CMK (cell line): ENCODE results near the gene CTIF.

Experiments
- DNase-seq: peaks from one replicate; pipeline ENCODE4 v3.0.0-alpha.2; 2010; ENCODE audit warnings: low read depth

The CTIF gene

DNA sequence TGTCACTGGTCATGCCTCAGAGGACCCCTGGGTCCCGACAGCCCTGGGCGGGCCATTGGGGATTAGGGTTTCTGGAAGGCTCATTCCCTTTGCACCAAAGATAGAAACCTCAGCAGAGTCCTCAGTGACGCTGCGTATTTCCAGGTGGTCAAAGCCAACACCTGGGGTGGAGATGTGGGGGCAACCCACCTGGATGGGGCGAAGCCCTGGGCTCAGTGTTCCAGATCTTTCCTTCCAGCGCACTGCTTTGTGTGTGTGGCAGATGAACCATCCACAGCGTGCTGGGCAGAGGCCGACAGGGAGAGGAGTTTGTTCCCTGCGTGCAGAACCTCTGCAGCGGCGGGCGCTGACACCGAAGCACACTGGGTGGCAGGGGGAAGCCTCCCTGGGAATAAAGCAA, 143.9 kb downstream of the CTIF start:
- DNase-seq: no peak

DNA sequence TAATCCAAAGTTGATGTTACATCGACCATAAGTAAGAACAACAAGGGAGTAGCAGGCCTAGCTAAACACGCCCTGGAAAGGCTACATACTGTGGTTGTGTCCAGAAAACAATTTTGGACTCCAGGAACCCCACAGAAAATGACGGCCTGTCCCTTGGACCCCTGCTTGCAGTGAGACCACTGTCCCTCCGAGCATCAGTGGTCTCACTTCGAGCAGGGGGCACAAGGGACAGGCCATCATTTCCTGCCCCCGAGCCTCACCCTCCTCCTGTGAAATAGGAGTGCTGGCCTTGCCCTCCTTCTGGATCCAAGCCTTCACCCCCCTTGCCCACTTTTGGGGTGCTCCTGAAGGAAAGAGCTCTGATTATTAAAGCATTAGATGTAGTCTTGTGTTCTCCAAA, 144.4 kb downstream of the CTIF start:
- DNase-seq: no peak

DNA sequence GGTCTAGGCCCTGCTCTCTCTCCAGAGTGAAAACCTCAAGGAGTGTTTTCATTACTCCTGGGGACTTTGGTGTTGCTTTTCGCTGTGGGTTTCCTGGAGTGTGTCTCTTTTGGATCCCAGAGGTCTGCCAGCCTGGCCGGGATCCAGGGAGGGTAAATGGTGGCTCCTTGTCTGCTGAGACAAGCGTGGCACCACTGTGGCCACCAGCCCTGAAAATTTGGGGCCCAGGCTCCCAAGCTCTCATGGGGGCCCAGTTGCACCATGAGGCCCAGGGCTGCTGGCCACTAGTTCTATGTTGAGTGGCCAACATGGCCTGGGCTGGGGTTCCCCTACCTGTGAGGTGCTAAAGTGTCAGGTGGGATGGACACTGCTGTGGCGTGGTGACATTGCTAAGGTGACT, 144.8 kb downstream of the CTIF start:
- no peak for DNase-seq

- no peak for DNase-seq
These were observed 148.7 kb downstream of the CTIF start for GRCh38 chr18:48687346-48688042.

GRCh38 chr18:48688961-48689360, 150.1 kb downstream of the CTIF start:
- no peak for DNase-seq

GRCh38 chr18:48689548-48689947, 150.7 kb downstream of the CTIF start:
- no peak for DNase-seq

- DNase-seq: no peak
These were observed 151.7 kb downstream of the CTIF start for GRCh38 chr18:48690494-48690893.

GRCh38 chr18:48693006-48693405, 154.2 kb downstream of the CTIF start:
- no peak for DNase-seq

GRCh38 chr18:48693625-48694262, 154.9 kb downstream of the CTIF start:
- no peak for DNase-seq

- DNase-seq: no peak
These were observed 155.5 kb downstream of the CTIF start for GRCh38 chr18:48694295-48694694.

- DNase-seq: no peak
These were observed 156.8 kb downstream of the CTIF start for GRCh38 chr18:48695671-48696070.

- DNase-seq: no peak
These were observed 157.4 kb downstream of the CTIF start for GRCh38 chr18:48696218-48696617.

DNA sequence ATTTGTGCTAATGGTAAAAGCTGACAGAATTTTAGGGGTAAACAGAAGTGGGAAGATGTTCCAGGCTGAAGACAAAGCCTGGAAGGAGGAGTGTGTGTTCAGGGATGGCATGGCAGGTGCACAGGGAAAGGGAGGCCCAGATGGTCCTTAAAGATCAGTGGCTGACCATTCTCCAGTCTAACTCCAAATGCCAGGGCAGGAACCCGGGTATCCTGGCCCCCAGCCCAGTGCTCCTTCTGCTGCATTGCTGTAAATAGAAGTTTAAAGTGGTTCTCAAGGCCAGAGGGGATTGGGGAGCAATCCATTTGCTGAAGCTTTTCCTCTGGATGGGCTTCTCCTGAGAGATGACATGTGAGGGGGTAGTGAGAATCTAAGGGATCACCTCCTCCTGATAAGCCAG, 158.6 kb downstream of the CTIF start:
- no peak for DNase-seq

DNA sequence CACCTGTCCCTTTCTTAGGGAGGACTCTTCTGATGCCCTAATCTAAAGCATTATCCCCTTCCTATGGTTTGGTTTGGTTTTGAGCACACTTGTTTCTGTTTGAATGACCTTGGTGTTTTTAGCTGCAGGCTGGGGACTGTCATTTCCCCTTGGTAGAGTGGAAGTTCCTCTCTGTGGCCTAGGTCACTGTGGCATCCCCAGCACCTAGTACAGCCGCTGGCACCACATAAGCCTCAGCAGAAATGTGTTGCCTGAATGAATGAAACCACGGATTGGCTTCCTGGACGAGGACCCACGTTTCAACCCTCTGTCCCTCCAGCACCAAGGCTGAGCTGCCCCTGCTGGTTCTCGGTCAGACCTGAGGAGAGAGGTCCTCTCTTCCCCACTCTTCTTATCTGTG, 159.9 kb downstream of the CTIF start:
- no peak for DNase-seq

- no peak for DNase-seq
These were observed 160.9 kb downstream of the CTIF start for GRCh38 chr18:48699761-48700160.

- DNase-seq: no peak
These were observed 161.6 kb downstream of the CTIF start for GRCh38 chr18:48700446-48700845.

DNA sequence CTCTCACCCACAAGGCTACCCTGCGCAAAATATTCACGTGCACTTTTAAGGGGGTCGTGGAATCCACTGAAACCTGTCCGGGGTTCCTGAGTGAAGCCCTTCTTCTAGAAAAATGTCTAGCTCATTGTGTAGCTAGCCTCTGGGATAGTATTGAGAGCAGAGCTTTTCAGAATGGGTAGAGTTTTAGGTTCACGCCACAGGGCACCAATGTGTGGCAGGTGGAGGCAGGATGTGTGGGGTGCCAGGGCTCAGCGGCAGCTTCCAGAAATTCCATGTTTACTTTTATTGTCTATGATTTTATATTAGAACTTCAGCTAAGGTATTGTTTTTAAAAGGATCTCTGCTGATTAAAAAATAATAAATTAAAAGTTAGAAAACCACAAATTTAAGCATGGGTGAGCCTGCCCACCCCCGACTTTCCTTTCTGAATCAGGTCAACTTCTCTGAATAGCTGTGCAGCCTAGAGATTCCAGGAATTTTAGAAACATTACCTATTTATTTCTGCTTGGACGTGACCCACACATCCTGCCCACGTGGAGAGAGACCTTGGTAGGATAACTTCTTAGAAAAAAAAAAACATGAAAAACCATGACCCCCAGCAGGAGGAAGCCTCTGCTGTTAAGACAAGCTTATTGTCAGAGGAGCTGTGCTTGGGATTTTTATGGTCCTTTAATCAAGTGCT, 163.7 kb downstream of the CTIF start:
- no peak for DNase-seq

DNA sequence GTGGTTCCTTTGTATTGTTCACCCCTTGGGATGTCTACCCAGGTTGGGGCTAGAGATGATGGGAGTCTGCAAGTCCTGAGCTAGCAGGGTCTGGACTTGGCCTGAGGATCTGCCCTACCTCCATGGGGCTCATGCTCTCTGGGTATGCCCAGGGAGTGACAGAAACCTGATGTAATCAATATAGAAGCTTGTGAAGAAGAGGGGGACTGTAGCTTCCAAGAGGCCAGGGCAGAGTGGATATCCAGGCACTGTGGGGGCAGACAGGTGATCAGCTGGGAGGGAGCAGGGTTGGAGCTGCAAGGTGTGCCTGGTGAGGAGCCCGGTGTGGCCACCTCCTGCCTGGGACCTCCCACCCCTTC, 164.2 kb downstream of the CTIF start:
- DNase-seq: no peak

- DNase-seq: no peak
These were observed 164.6 kb downstream of the CTIF start for GRCh38 chr18:48703418-48703817.

- no peak for DNase-seq
These were observed 166.2 kb downstream of the CTIF start for GRCh38 chr18:48705043-48705442.

GRCh38 chr18:48705531-48705930, 166.7 kb downstream of the CTIF start:
- DNase-seq: no peak

- no peak for DNase-seq
These were observed 167.9 kb downstream of the CTIF start for GRCh38 chr18:48706731-48707130.

- DNase-seq: no peak
These were observed 168.9 kb downstream of the CTIF start for GRCh38 chr18:48707636-48708296.
